BE2C (cell line): Measurements from ENCODE around the gene RPP21.

ENCODE experiments used
- DNase-seq: peaks from one replicate; pipeline ENCODE4 v3.0.0-alpha.2; 2020
- H3K27me3 ChIP-seq: fragments of 250-450 bp; sonication (Bioruptor Pico); 2 replicates; pipeline ENCODE4 v1.5.1; 2020; ENCODE audit warnings: mild to moderate bottlenecking
- H3K36me3 ChIP-seq: fragments of 250-450 bp; sonication (Bioruptor Pico); 2 replicates; pipeline ENCODE4 v1.5.1; 2020; ENCODE audit warnings: mild to moderate bottlenecking
- H3K4me1 ChIP-seq: fragments of 250-450 bp; sonication (Bioruptor Pico); 2 replicates; pipeline ENCODE4 v1.5.1; 2020
- H3K4me3 ChIP-seq: 2 replicates; pipeline ENCODE4 v1.5.1; 2011; ENCODE audit warnings: low read depth, low read length
- H3K9me3 ChIP-seq: fragments of 250-450 bp; sonication (Bioruptor Pico); 2 replicates; pipeline ENCODE4 v1.5.1; 2020
- CTCF ChIP-seq: IDR thresholded peaks from 2 replicates; pipeline ENCODE4 v1.5.1; 2012; ENCODE audit warnings: mild to moderate bottlenecking, low read depth, low read length

Gene RPP21

GRCh38 chr6:30322527-30323501, 22.1 kb upstream of the RPP21 start:
- no peak for TF ChIP-seq CTCF
- no peak for DNase-seq
- H3K4me1 ChIP-seq, result no peaks in the 10 kb centered on the region
- no peaks in the 10 kb centered on the region for H3K9me3 ChIP-seq
- H3K4me3 ChIP-seq, result no peak overlapping the region
- H3K36me3 ChIP-seq, result peaks cover 17% of the 10 kb centered on the region
- no peaks in the 10 kb centered on the region for H3K27me3 ChIP-seq

GRCh38 chr6:30323806-30324205, 21.1 kb upstream of the RPP21 start:
- no peak for DNase-seq
- Histone ChIP-seq H3K36me3 (peaks cover 16% of the 10 kb centered on the region), H3K4me3 (no peak overlapping the region), H3K4me1 (no peaks in the 10 kb centered on the region), H3K27me3 (no peaks in the 10 kb centered on the region), H3K9me3 (no peaks in the 10 kb centered on the region)
- no peak for TF ChIP-seq CTCF

- no peaks in the 10 kb centered on the region for H3K27me3 ChIP-seq
- H3K4me1 ChIP-seq, result no peaks in the 10 kb centered on the region
- DNase-seq, result peak; percentile 51
- H3K36me3 ChIP-seq, result peaks cover 12% of the 10 kb centered on the region
- peak overlapping the region; percentile 89 for H3K4me3 ChIP-seq
- no peak for TF ChIP-seq CTCF
- no peaks in the 10 kb centered on the region for H3K9me3 ChIP-seq
Observed at GRCh38 chr6:30325150-30325872, 19.6 kb upstream of the RPP21 start.

- peak; percentile 44 for DNase-seq
Observed at GRCh38 chr6:30325873-30326525, 19.0 kb upstream of the RPP21 start.

GRCh38 chr6:30326526-30327231, 18.3 kb upstream of the RPP21 start, which contains the start of gene TRIM39:
Gene TRIM39, plus strand, starts transcription at chr6:30326927. Its CDS starts 2,391 bp downstream, at chr6:30329318.
- Histone ChIP-seq H3K4me3 (peak within 1 kb of the TSS; percentile 89), H3K4me1 (no peaks in the 10 kb centered on the region), H3K9me3 (no peaks in the 10 kb centered on the region), H3K36me3 (peaks cover 9% of the 10 kb centered on the region), H3K27me3 (no peaks in the 10 kb centered on the region)
- no peak for TF ChIP-seq CTCF
- DNase-seq, result peak; percentile 87

More at GRCh38 chr6:30325873-30326525, 19.0 kb upstream of the RPP21 start:
- Histone ChIP-seq H3K9me3 (no peaks in the 10 kb centered on the region), H3K36me3 (peaks cover 11% of the 10 kb centered on the region), H3K4me3 (peak overlapping the region; percentile 89), H3K4me1 (no peaks in the 10 kb centered on the region), H3K27me3 (no peaks in the 10 kb centered on the region)
- TF ChIP-seq CTCF, result no peak
